ENCODE results near the gene ZNF217.
"Not testable (repeated sequence)": the region's sequence is repeated elsewhere in the genome, so short reads cannot be mapped to it uniquely, and the experiment has no call there.

Gene ZNF217

GRCh38 chr20:53562104-53562764 is 31.4 kb downstream of the ZNF217 start:
- not testable (repeated sequence) for DNase-seq

GRCh38 chr20:53561505-53561904 is 32.1 kb downstream of the ZNF217 start:
- no peak for DNase-seq

GRCh38 chr20:53559816-53560215 is 33.8 kb downstream of the ZNF217 start:
- DNase-seq = no peak

DNA sequence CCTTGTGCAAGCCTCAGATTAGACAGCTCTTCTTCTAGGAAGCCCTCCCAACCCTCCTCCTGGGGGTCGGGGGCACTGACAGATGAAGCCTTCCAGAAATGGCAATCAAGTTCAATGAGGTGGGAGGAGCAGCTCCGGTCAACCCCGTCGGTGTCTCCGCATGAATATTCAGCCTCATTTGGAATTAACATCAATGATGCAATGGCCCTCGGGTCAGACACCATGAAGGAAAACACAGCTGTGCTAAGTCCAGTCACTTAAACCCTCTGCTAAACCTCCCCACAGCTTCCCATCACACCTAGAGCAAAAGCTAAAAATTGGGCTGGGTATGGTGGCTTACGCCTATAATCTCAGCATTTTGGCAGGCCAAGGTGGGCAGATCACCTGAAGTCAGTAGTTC is 36.5 kb downstream of the ZNF217 start:
- DNase-seq = no peak

- DNase-seq = no peak
Measured at GRCh38 chr20:53556267-53556897, 37.3 kb downstream of the ZNF217 start.

DNA sequence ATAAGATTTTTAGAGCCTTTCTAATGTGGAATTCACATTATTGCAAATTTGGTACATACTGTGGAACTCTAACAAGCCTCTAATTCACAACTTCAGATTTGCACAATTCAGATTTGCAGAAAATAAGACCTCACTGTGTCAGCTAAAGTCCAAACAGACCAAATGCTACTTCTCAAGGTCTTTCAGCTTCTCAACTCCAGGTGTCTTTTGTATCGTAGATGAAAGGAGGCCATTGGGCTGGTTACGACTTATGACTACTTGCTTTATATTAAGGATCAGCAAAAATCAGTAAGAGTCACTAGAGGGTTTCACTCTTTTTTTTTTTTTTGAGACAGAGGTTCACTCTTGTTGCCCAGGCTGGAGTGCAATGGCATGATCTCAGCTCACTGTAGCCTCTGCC is 37.8 kb downstream of the ZNF217 start:
- DNase-seq = no peak

GRCh38 chr20:53555081-53555480 is 38.6 kb downstream of the ZNF217 start:
- no peak for DNase-seq

GRCh38 chr20:53552572-53552893 is 41.1 kb downstream of the ZNF217 start:
- not testable (repeated sequence) for DNase-seq

DNA sequence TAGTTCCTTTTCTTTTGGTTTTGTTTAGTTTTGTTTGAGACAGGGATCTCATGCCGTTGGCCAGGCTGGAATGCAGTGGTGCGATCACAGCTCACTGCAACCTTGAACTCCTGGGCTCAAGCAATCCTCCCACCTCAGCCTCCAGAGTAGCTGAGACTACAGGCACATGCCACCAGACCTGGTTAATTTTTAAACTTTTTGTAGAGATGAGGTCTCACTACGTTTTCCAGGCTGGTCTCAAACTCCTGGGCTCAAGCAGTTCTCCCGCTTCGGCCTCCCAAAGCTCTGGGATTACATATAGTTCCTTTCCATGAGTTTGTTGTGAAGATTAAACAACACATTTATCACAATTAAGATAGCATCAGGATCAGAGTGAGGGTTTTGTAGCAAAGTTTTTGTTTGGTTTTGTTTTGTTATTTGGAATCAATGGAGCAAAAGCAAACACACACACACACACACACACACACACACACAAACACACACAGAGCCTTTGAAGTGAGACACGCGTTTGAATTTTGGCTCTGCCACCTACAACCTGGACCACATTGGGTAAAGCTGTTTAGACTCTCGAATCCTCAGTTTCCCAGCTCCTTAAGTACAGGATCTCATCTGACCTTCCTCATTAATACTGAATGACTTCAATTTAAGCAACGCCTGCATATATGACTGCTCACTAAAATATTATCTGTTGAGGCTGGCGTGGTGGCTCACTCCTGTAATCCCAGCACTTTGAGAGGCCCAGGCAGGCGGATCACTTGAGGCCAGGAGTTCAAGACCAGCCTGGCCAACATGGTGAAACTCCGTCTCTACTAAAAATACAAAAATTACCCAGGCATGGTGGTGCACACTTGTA is 41.7 kb downstream of the ZNF217 start:
- DNase-seq = not testable (repeated sequence)

GRCh38 chr20:53550280-53551187 is 43.1 kb downstream of the ZNF217 start:
- DNase-seq = no peak

- DNase-seq = peak; percentile 13
Measured at GRCh38 chr20:53547664-53548239, 45.9 kb downstream of the ZNF217 start.

DNA sequence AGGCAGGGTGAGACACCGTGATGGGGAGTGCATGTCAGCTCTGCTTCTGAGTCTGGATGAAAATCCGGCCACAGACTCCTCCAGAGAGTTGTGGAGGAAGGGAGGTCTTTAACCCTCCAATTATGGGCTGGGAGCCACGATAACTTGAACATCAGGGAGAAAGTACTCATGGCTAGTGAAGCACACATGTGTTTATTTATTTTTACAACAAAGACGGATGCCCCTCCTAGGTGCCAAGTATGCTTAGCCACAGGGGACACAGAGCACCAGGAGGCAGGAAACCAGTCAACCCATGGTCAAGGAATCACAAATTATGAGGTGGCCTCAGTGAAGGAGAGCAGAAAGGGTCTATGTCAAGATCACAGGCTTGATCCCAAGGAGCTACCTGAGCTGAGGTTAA is 54.1 kb downstream of the ZNF217 start:
- DNase-seq = no peak

DNA sequence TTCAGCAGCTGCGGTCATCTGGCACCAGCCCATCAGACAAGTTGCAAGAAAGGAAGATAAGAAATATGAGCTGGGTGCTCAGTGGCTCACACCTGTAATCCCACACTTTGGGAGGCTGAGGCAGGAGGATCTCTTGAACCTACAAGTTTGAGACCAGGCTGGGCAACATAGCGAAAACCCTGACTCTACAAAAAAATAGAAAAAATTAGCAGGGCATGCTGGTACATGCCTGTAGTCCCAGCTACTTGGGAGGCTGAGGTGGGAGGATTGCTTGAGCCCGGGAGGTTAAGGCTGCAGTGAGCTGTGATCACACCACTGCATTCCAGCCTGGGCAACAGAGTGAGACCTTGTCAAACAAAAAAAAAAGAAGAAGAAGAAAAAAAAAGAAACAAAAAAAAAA is 57.3 kb downstream of the ZNF217 start:
- DNase-seq = not testable (repeated sequence)

- DNase-seq = no peak
Measured at GRCh38 chr20:53535878-53536277, 57.8 kb downstream of the ZNF217 start.

DNA sequence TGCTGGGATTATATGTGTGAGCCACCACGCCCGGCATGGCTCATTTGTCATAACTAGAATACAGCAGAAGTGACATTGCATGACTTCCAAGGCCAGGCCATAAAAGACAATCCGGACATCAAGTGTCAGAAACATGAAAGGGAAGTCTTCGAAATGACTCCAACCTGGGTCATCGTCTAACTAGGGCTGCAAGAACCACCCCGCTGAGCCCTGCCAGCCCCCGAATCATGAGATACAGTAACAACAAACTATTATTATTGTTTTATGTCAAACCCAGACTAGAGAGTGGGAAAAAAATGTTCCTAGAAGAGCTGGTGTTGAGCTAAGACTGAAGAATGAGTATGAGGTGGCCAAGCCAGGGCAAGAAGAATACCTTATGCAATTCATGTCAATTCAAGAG is 59.6 kb downstream of the ZNF217 start:
- DNase-seq = no peak

- DNase-seq = no peak
Measured at GRCh38 chr20:53533500-53533899, 60.1 kb downstream of the ZNF217 start.

DNA sequence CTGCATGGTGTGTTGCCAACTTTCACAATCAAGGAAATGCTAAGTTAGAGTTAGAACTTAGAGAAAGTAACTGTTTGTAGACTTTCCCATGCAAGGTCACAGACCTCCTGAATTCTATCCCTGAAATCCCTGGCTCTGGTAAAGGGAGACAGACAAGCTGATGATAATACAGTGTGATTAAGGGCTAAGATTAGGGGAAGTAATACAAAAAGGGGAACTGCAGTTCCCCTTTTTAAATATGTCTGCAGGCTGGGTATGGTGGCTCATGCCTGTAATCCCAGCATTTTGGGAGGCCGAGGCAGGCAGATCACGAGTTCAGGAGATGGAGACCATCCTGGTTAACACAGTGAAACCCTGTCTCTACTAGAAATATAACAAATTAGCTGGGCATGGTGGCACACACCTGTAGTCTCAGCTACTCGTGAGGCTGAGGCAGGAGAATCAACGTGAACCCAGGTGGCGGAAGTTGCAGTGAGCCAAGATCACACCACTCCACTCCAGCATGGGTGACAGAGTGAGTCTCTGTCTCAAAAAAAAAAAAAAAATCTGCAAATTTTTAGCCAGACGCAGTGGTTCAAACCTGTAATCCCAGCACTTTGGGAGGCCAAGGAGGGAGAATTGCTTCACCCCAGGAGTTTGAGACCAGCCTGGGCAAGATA is 60.9 kb downstream of the ZNF217 start:
- DNase-seq = not testable (repeated sequence)

GRCh38 chr20:53530440-53530839 is 63.2 kb downstream of the ZNF217 start:
- no peak for DNase-seq

DNA sequence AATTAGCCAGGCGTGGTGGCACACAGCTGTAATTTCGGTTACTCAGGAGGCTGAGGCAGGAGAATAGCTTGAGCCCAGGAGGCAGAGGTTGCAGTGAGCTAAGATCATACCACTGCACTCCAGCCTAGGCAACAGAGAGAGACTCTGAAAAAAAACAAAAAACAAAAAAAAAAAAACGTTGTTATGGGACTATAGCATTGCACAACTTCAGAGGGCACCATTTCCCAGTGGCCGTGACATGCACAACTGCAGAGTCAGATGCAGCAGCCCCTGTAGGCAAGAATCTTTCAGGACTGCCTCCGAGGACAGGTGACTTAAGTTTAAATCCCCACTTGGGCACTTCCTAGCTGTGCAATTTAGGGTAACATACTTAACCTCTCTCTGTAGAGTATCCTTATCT is 64.0 kb downstream of the ZNF217 start:
- DNase-seq = no peak

- DNase-seq = no peak
Measured at GRCh38 chr20:53527196-53527595, 66.4 kb downstream of the ZNF217 start.

- no peak for DNase-seq
Measured at GRCh38 chr20:53524589-53525312, 68.9 kb downstream of the ZNF217 start.
